ACC112 (cell line): ENCODE results near the gene PIGZ.

Source experiments
- H2AFZ ChIP-seq: fragments of 200-600 bp; sonication (generic); one replicate; pipeline ENCODE4 v1.6.0; 2017; ENCODE audit warnings: antibody characterized with exemption, low read length; ENCODE audit not compliant: unreplicated experiment
- H3K27ac ChIP-seq: fragments of 200-600 bp; sonication (generic); 2 replicates; pipeline ENCODE4 v1.5.1; 2014; ENCODE audit warnings: low read depth, mild to moderate bottlenecking, antibody characterized with exemption, low read length, moderate library complexity
- H3K27me3 ChIP-seq: fragments of 200-600 bp; sonication (generic); 2 replicates; pipeline ENCODE4 v1.6.1; 2014; ENCODE audit warnings: mild to moderate bottlenecking, antibody characterized with exemption, low read length, moderate library complexity, mixed read lengths; ENCODE audit not compliant: insufficient read depth
- H3K36me3 ChIP-seq: fragments of 200-600 bp; sonication (generic); 2 replicates; pipeline ENCODE4 v1.6.1; 2016; ENCODE audit warnings: mild to moderate bottlenecking, antibody characterized with exemption, low read length, moderate library complexity, mixed read lengths; ENCODE audit not compliant: insufficient read depth
- H3K4me1 ChIP-seq: fragments of 200-600 bp; sonication (generic); one replicate; pipeline ENCODE4 v1.6.1; 2016; ENCODE audit warnings: low read length, mixed read lengths; ENCODE audit not compliant: insufficient read depth, unreplicated experiment, control insufficient read depth
- H3K4me3 ChIP-seq: fragments of 200-600 bp; sonication (generic); 2 replicates; pipeline ENCODE4 v1.5.1; 2014; ENCODE audit warnings: mild to moderate bottlenecking, low read depth, low read length
- H3K79me2 ChIP-seq: fragments of 200-600 bp; sonication (generic); one replicate; pipeline ENCODE4 v1.6.0; 2016; ENCODE audit warnings: low read length; ENCODE audit not compliant: control insufficient read depth, unreplicated experiment, insufficient read depth

Gene PIGZ

DNA sequence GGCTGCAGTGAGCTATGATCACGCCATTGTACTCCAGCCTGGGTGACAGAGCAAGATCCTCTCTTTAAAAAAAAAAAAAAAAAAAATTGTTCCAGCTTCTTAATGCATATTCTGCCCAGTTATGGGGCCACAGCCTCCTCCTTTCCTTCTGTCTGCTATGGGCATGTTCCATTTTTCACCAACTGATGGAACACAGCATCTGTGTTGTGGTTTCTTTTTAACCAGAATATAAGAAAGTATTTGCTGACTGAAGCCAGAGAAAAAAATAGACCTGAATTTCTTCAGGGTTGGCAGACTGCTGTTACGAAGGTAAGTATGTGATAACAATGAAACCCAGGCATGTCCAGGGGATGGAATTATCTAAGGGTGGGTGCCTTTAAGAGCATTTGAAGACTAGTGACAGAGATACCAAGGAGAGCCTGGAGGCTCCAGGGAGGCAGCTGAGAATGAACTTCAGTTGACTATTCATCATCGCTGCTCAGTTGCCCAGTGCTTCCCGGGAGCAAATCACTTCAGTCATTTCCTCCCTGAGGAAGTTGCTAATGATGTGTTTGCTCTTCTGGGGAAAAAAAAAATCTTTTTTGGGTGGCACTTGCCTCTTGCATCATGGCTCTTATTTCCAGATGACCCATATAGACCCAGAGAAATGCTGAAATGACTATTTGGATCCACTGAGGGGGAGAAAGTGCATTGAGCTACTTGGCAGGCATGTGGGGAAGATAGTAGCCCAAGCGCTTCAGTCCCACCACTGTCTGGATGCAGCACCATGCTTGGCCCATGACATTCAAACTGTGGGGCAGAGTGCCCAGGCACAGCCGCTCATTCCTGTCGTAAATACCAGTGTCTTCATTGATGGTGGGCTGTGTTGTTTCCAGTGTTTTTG is 40.8 kb downstream of the PIGZ start:
- Histone ChIP-seq H3K36me3 (peaks cover 8% of the 10 kb centered on the region), H2AFZ (no peak overlapping the region), H3K79me2 (no peaks in the 10 kb centered on the region), H3K4me1 (no peaks in the 10 kb centered on the region), H3K27me3 (no peaks in the 10 kb centered on the region), H3K27ac (no peak overlapping the region), H3K4me3 (no peak overlapping the region)

DNA sequence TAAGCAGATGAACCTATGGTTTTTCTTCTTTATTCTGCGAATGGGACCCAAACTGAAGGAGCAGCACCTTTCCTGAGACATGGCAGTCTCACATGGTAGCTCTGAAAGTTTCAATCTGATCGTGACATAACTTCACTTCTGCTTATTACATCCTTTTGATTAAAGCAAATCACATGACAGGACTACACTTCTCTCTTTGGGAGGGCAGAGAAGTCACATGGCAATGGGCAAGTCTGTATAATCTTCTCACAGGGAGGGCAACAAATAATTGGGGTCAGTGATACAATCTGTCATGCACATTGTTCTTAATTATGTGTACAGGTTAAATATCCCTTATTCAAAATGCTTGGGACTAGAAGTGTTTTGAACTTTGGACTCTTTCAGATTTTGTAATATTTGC is 47.9 kb downstream of the PIGZ start:
- H3K36me3 ChIP-seq: peaks cover 2% of the 10 kb centered on the region
- no peak overlapping the region for H3K27ac ChIP-seq
- H2AFZ ChIP-seq: no peak overlapping the region
- H3K27me3 ChIP-seq: no peaks in the 10 kb centered on the region
- no peak overlapping the region for H3K4me3 ChIP-seq
- no peaks in the 10 kb centered on the region for H3K4me1 ChIP-seq
- H3K79me2 ChIP-seq: no peaks in the 10 kb centered on the region

DNA sequence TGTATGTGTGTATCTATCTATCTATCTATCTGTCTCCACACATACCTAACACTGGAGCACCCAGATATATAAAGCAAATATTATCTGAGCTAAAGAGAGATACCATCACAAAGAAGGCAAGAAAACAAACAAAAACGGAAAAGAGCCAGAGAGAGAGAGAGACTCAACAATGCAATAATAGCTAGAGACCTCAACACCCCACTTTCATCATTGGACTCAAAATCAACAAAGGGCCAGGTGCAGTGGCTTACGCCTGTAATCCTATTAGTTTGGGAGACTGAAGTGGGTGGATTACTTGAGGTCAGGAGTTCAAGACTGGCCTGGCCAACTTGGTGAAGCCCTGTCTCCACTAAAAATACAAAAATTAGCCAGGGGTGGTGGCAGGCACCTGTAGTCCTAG is 49.7 kb downstream of the PIGZ start:
- no peaks in the 10 kb centered on the region for H3K27me3 ChIP-seq
- no peaks in the 10 kb centered on the region for H3K79me2 ChIP-seq
- H3K4me1 ChIP-seq: no peaks in the 10 kb centered on the region
- peaks cover 17% of the 10 kb centered on the region for H3K36me3 ChIP-seq
- H3K27ac ChIP-seq: no peak overlapping the region
- no peak overlapping the region for H3K4me3 ChIP-seq
- no peak overlapping the region for H2AFZ ChIP-seq

DNA sequence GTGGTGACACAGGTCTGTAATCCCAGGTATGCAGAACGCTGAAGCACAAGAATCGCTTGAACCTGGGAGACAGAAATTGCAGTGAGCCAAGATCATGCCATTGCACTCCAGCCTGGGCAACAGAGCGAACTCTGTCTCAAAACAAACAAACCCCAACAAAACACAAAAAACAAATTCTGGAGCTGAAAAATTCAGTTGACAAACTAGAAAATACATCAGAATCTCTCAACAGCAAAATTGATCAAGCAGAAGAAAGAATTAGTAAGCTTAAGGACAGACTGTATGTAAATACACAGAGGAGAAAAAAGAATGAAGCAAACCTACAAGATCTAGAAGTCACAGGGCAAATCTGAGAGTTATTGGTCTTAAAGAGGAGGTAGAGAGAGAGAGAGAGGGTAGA is 51.6 kb downstream of the PIGZ start:
- Histone ChIP-seq H3K27me3 (no peaks in the 10 kb centered on the region), H3K27ac (no peak overlapping the region), H3K36me3 (peaks cover 19% of the 10 kb centered on the region)

DNA sequence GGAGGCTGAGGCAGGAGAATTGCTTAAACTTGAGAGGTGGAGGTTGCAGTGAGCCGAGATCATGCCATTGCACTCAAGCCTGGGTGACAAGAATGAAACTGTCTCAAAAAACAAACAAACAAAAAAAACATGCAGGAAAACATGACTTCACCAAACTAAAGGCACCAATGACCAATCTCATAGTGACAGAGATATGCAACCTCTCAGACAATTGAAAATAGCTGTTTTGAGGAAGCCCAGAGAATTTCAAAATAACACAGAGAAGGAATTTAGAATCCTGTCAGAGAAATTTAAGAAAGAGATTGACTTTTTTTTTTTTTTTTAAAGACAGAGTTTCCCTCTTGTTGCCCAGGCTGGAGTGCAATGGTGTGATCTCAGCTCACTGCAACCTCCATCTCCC is 52.4 kb downstream of the PIGZ start:
- H3K36me3 ChIP-seq: peaks cover 19% of the 10 kb centered on the region
- no peak overlapping the region for H3K27ac ChIP-seq
- no peak overlapping the region for H2AFZ ChIP-seq
- H3K79me2 ChIP-seq: no peaks in the 10 kb centered on the region
- H3K4me1 ChIP-seq: no peaks in the 10 kb centered on the region
- H3K4me3 ChIP-seq: no peak overlapping the region
- no peaks in the 10 kb centered on the region for H3K27me3 ChIP-seq

More for the DNA sequence above, 51.6 kb downstream of the PIGZ start:
- no peaks in the 10 kb centered on the region for H3K4me1 ChIP-seq
- no peaks in the 10 kb centered on the region for H3K79me2 ChIP-seq
- H3K4me3 ChIP-seq: no peak overlapping the region
- no peak overlapping the region for H2AFZ ChIP-seq

DNA sequence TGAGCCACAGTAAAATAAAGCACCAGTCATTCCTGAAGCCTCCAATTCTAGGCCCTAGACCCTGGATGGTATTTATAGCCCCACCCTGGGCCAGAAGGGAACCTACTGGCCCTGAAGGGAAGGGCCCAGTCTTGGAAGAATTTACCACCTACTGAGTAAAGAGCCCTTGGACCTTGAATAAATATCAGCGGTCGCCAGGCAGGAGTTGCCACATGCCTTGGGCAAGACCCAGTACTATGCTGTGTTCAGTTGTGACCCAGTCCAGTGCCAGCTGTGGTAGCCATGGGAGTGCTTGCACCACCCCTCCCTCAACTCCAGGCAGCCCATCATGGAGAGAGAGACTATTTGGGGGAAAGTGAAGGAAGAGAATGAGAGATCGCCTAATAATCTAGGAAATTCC is 53.3 kb downstream of the PIGZ start:
- Histone ChIP-seq H3K4me1 (no peaks in the 10 kb centered on the region), H3K4me3 (no peak overlapping the region), H3K27ac (no peak overlapping the region), H3K79me2 (no peaks in the 10 kb centered on the region), H2AFZ (no peak overlapping the region), H3K36me3 (peaks cover 19% of the 10 kb centered on the region), H3K27me3 (no peaks in the 10 kb centered on the region)

DNA sequence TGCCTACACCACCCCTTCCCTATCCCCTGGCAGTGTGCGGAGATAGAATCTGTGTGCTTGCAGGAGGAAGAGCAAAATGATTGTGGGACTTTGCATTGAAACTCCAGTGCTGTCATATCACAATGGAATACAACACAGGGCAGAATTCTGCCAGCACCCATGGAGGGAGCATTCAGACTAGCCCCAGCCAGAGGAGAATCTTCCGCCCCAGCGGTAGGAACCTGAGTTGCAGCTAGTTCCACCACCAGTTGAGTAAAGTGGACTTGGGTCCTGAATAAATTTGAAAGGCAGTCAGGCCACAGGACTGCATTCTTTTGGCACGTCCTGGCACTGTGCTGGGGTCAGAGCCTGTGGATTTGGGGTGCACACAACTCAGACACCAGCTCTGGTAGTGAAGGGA is 53.8 kb downstream of the PIGZ start:
- Histone ChIP-seq H3K4me1 (no peaks in the 10 kb centered on the region), H3K4me3 (no peak overlapping the region), H3K79me2 (no peaks in the 10 kb centered on the region), H3K36me3 (peaks cover 19% of the 10 kb centered on the region), H3K27me3 (no peaks in the 10 kb centered on the region), H3K27ac (no peak overlapping the region), H2AFZ (no peak overlapping the region)

DNA sequence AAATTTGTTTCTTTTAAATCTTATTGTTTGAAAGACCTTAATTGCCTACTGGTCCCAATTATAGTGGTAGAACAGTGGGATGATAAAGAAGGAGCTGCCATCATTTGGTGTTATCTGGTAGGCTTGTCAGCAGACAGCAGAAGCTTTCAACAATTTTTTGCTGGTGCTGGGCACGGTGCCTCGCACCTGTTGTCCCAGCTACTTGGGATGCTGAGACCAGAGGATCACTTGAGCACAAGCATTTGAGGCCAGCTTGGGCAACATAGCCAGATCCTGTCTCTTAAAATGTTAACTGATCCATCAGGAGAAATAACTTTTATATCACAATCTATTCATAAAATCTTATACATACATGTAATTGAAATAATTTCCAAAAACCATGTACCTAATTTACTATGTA is 64.9 kb downstream of the PIGZ start:
- Histone ChIP-seq H3K4me3 (no peak overlapping the region), H3K4me1 (no peaks in the 10 kb centered on the region), H3K36me3 (peaks cover 33% of the 10 kb centered on the region), H3K27me3 (no peaks in the 10 kb centered on the region), H2AFZ (no peak overlapping the region), H3K27ac (no peak overlapping the region), H3K79me2 (no peaks in the 10 kb centered on the region)

DNA sequence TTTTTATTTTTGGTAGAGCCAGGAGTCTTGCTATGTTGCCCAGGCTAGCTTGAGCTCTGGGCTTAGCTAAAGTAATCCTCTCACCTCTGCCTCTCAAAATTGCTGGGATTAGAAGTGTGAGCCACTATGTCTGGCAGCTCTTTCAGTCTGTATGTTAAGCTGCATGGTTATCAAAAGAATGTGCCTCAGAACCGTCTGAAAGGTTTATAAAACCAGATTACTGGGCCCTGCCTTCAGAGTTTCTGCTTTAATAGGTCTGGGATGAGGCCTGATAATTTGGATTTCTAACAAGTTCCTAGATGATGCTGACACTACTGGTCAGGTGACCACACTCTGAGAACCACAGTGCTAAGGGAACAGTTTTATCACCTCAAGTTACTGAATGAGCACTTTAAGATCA is 66.3 kb downstream of the PIGZ start:
- H3K27me3 ChIP-seq: no peaks in the 10 kb centered on the region
- no peak overlapping the region for H3K27ac ChIP-seq
- H2AFZ ChIP-seq: no peak overlapping the region
- no peaks in the 10 kb centered on the region for H3K4me1 ChIP-seq
- H3K4me3 ChIP-seq: no peak overlapping the region
- H3K79me2 ChIP-seq: peaks cover 4% of the 10 kb centered on the region
- H3K36me3 ChIP-seq: peaks cover 27% of the 10 kb centered on the region

DNA sequence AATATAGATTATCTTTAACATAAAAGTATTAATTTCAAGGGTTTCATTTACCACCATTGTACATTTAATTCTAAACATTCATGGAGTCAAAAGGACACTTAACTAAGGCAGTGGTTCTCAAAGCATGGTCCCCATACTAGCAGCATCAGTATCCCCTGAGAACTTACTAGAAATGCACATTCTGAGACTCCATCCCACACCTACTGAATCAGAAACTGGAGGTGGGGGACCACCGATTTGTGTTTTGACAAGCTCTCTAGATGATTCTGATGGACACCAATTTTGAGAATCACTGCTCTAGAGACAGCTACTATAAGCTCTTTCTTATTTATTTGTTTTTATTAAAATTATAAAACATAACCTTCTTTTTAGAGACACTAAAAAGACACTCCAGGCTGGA is 66.9 kb downstream of the PIGZ start:
- Histone ChIP-seq H3K36me3 (peaks cover 25% of the 10 kb centered on the region), H3K4me1 (no peaks in the 10 kb centered on the region)

More for the DNA sequence above, 66.9 kb downstream of the PIGZ start:
- Histone ChIP-seq H3K27me3 (no peaks in the 10 kb centered on the region), H3K79me2 (peaks cover 9% of the 10 kb centered on the region), H3K27ac (no peak overlapping the region), H3K4me3 (no peak overlapping the region), H2AFZ (no peak overlapping the region)
